ENCODE measurements around the gene RNF115. TPM values are rescaled to one million over a fixed set of nuclear protein-coding genes. Genes with fewer than 3 reads are reported as not detected.

Gene RNF115
- total and polyA plus RNA-seq, 4 donors = 3.2 to 10.0 (median 7.6) TPM

DNA sequence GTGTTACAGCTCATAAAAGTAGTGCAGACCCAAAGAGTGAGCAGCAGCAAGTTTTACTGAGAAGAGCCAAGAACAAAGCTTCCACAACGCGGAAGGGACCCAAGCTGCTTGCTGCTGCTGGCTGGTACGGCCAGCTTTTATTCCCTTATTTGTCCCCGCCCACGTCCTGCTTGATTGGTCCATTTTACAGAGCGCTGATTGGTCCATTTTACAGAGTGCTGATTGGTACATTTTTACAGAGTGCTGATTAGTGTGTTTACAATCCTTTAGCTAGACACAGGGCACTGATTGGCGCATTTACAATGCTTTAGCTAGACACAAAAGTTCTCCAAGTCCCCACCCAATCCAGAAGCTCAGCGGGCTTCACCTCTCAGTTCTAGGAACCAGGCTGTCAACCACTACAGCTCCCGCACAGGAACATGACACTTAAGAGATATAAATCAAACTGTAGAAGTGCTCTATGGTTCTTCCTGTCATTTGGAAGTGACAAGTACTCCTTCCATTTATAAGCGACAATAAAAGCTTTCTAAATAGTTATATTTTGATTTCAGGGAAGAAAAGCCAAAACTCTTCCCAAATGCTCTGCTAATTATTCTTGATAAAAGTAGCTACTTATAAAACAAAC, 28.5 kb downstream of the RNF115 start:
- 97% methylated on average over 10 of the region's 10 CpGs for WGBS
- Histone ChIP-seq H3K4me3 (ENCODE audit: low read depth in 1 of 3, low read length in 3 of 3) (no peak overlapping the region), H3K36me3 (ENCODE audit: control insufficient read depth in 4 of 4, insufficient read depth in 3 of 4, low read depth in 1 of 4, low read length in 3 of 4) (no peaks in the 10 kb centered on the region), H3K27ac (ENCODE audit: low read depth in 1 of 2, low read length in 2 of 2) (no peak overlapping the region), H3K9me3 (ENCODE audit: control insufficient read depth in 4 of 4, low read length in 3 of 4) (peaks cover 0 to 2% (median under 1%) of the 10 kb centered on the region in 4 donors), H3K9ac (ENCODE audit: low read depth in 1 of 2, low read length in 2 of 2) (no peak overlapping the region), H3K4me1 (ENCODE audit: control insufficient read depth in 4 of 4, insufficient read depth in 4 of 4, low read length in 3 of 4) (no peaks in the 10 kb centered on the region), H3K27me3 (ENCODE audit: control insufficient read depth in 4 of 4, insufficient read depth in 4 of 4, low read length in 3 of 4) (no peaks in the 10 kb centered on the region)
- TF ChIP-seq, protein P1, sequence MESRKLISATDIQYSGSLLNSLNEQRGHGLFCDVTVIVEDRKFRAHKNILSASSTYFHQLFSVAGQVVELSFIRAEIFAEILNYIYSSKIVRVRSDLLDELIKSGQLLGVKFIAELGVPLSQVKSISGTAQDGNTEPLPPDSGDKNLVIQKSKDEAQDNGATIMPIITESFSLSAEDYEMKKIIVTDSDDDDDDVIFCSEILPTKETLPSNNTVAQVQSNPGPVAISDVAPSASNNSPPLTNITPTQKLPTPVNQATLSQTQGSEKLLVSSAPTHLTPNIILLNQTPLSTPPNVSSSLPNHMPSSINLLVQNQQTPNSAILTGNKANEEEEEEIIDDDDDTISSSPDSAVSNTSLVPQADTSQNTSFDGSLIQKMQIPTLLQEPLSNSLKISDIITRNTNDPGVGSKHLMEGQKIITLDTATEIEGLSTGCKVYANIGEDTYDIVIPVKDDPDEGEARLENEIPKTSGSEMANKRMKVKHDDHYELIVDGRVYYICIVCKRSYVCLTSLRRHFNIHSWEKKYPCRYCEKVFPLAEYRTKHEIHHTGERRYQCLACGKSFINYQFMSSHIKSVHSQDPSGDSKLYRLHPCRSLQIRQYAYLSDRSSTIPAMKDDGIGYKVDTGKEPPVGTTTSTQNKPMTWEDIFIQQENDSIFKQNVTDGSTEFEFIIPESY (IDR thresholded peaks at IDR 0.05) = no peak
- TF ChIP-seq RAD21 (IDR thresholded peaks at IDR 0.05) (no peak), GABPA (IDR thresholded peaks at IDR 0.05 in 1 of 2, conservative IDR thresholded peaks at IDR 0.05 in 1 of 2) (no peak), RXRA (IDR thresholded peaks at IDR 0.05) (no peak), SP1 (IDR thresholded peaks at IDR 0.05) (no peak), HNF4A (conservative IDR thresholded peaks at IDR 0.05) (no peak), JUND (IDR thresholded peaks at IDR 0.05) (no peak), NR2F2 (IDR thresholded peaks at IDR 0.05) (no peak), EGR1 (IDR thresholded peaks at IDR 0.05; ENCODE audit: low read depth in 2 of 2) (no peak), FOXA1 (IDR thresholded peaks at IDR 0.05) (no peak), TAF1 (conservative IDR thresholded peaks at IDR 0.05) (no peak), FOXA2 (IDR thresholded peaks at IDR 0.05) (no peak), YY1 (IDR thresholded peaks at IDR 0.05) (no peak), HNF4G (IDR thresholded peaks at IDR 0.05) (no peak)
- TF ChIP-seq, protein P2, sequence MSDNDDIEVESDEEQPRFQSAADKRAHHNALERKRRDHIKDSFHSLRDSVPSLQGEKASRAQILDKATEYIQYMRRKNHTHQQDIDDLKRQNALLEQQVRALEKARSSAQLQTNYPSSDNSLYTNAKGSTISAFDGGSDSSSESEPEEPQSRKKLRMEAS (IDR thresholded peaks at IDR 0.05) = no peak
- TF ChIP-seq, protein P3, sequence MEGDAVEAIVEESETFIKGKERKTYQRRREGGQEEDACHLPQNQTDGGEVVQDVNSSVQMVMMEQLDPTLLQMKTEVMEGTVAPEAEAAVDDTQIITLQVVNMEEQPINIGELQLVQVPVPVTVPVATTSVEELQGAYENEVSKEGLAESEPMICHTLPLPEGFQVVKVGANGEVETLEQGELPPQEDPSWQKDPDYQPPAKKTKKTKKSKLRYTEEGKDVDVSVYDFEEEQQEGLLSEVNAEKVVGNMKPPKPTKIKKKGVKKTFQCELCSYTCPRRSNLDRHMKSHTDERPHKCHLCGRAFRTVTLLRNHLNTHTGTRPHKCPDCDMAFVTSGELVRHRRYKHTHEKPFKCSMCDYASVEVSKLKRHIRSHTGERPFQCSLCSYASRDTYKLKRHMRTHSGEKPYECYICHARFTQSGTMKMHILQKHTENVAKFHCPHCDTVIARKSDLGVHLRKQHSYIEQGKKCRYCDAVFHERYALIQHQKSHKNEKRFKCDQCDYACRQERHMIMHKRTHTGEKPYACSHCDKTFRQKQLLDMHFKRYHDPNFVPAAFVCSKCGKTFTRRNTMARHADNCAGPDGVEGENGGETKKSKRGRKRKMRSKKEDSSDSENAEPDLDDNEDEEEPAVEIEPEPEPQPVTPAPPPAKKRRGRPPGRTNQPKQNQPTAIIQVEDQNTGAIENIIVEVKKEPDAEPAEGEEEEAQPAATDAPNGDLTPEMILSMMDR (IDR thresholded peaks at IDR 0.05; ENCODE audit: low read depth, low read length, missing input control) = no peak
- TF ChIP-seq, protein P4, sequence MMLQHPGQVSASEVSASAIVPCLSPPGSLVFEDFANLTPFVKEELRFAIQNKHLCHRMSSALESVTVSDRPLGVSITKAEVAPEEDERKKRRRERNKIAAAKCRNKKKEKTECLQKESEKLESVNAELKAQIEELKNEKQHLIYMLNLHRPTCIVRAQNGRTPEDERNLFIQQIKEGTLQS (IDR thresholded peaks at IDR 0.05) = no peak
- TF ChIP-seq, protein P5, sequence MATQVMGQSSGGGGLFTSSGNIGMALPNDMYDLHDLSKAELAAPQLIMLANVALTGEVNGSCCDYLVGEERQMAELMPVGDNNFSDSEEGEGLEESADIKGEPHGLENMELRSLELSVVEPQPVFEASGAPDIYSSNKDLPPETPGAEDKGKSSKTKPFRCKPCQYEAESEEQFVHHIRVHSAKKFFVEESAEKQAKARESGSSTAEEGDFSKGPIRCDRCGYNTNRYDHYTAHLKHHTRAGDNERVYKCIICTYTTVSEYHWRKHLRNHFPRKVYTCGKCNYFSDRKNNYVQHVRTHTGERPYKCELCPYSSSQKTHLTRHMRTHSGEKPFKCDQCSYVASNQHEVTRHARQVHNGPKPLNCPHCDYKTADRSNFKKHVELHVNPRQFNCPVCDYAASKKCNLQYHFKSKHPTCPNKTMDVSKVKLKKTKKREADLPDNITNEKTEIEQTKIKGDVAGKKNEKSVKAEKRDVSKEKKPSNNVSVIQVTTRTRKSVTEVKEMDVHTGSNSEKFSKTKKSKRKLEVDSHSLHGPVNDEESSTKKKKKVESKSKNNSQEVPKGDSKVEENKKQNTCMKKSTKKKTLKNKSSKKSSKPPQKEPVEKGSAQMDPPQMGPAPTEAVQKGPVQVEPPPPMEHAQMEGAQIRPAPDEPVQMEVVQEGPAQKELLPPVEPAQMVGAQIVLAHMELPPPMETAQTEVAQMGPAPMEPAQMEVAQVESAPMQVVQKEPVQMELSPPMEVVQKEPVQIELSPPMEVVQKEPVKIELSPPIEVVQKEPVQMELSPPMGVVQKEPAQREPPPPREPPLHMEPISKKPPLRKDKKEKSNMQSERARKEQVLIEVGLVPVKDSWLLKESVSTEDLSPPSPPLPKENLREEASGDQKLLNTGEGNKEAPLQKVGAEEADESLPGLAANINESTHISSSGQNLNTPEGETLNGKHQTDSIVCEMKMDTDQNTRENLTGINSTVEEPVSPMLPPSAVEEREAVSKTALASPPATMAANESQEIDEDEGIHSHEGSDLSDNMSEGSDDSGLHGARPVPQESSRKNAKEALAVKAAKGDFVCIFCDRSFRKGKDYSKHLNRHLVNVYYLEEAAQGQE (IDR thresholded peaks at IDR 0.05) = no peak
- no peak for DNase-seq (ENCODE audit: low spot score)
